H1 (cell line): Measurements from ENCODE around the gene IFT25. TPM values are rescaled to one million over a fixed set of nuclear protein-coding genes. Genes with fewer than 3 reads are reported as not detected.

Experiments
- SIN3A ChIP-seq, 2 experiments: IDR thresholded peaks in 1 of 2; conservative IDR thresholded peaks in 1 of 2; 2 replicates each; pipeline ENCODE4 v1.6.1; 2011 to 2012; ENCODE audit warnings: low read length in 2 of 2, improper control_type of control experiment in 1 of 2, low read depth in 1 of 2, mild to moderate bottlenecking in 1 of 2
- SP4 ChIP-seq: IDR thresholded peaks from 2 replicates; pipeline ENCODE4 v1.6.1; 2012; ENCODE audit warnings: low read length, inconsistent platforms
- polyA plus RNA-seq, 7 experiments: library from polyadenylated mRNA; depleted of rRNA in 3 of 7; stranded (reverse) in 5 of 7; unstranded in 2 of 7; fragments of >200 nt in 5 of 7; fragments of 200-250 nt in 2 of 7; gene quantifications; 1 replicate in 5 of 7; 2 replicates in 1 of 7; 4 replicates in 1 of 7; pipeline versions ENCODE4 v1.2.1 to v1.2.3, GENCODE V29; 2011 to 2013; ENCODE audit warnings: missing spikeins in 2 of 7, mixed read lengths in 2 of 7
- total RNA-seq: library from RNA; stranded (reverse); fragmentation: NEBNext Ultra II Directional; extraction: Animal tissue kit (Norgen Biotek cat#: 25700); gene quantifications from 2 replicates; pipeline ENCODE4 v1.2.1, GENCODE V29; 2021
- TF ChIP-seq, protein P1 (sequence below): fragments of 300-600 bp; sonication (generic); IDR thresholded peaks from 2 replicates; pipeline ENCODE4 v1.7.1; 2012; ENCODE audit warnings: low read length, moderate library complexity, mild to moderate bottlenecking, inconsistent platforms; ENCODE audit not compliant: insufficient replicate concordance

IFT25 gene
- total and polyA plus RNA-seq, 2 of the 8 experiments (the other 6 are each of a cell fraction or from before 2014, with no cell fraction given) = 15.0 to 36.3 TPM

DNA sequence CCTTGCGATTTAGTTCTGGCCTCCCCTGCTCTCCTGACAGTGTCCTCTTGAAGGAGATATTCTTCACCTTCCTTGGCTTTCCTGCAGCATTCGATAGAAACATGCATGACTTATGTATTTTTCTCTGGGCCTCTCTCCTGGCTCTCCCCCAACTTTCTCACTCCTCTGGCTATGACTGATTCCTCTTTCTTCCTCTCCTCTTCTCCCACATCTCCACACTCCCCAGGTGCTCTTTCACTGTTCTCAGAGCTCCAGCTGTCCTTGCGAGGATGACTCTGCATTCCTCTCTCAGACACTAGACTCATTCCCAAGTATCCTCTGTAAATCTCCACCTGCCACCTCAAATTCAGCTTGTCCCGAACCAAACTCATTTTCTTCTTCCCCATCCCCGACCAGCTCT, 18.6 kb upstream of the IFT25 start (continued):
- TF ChIP-seq, protein P1, sequence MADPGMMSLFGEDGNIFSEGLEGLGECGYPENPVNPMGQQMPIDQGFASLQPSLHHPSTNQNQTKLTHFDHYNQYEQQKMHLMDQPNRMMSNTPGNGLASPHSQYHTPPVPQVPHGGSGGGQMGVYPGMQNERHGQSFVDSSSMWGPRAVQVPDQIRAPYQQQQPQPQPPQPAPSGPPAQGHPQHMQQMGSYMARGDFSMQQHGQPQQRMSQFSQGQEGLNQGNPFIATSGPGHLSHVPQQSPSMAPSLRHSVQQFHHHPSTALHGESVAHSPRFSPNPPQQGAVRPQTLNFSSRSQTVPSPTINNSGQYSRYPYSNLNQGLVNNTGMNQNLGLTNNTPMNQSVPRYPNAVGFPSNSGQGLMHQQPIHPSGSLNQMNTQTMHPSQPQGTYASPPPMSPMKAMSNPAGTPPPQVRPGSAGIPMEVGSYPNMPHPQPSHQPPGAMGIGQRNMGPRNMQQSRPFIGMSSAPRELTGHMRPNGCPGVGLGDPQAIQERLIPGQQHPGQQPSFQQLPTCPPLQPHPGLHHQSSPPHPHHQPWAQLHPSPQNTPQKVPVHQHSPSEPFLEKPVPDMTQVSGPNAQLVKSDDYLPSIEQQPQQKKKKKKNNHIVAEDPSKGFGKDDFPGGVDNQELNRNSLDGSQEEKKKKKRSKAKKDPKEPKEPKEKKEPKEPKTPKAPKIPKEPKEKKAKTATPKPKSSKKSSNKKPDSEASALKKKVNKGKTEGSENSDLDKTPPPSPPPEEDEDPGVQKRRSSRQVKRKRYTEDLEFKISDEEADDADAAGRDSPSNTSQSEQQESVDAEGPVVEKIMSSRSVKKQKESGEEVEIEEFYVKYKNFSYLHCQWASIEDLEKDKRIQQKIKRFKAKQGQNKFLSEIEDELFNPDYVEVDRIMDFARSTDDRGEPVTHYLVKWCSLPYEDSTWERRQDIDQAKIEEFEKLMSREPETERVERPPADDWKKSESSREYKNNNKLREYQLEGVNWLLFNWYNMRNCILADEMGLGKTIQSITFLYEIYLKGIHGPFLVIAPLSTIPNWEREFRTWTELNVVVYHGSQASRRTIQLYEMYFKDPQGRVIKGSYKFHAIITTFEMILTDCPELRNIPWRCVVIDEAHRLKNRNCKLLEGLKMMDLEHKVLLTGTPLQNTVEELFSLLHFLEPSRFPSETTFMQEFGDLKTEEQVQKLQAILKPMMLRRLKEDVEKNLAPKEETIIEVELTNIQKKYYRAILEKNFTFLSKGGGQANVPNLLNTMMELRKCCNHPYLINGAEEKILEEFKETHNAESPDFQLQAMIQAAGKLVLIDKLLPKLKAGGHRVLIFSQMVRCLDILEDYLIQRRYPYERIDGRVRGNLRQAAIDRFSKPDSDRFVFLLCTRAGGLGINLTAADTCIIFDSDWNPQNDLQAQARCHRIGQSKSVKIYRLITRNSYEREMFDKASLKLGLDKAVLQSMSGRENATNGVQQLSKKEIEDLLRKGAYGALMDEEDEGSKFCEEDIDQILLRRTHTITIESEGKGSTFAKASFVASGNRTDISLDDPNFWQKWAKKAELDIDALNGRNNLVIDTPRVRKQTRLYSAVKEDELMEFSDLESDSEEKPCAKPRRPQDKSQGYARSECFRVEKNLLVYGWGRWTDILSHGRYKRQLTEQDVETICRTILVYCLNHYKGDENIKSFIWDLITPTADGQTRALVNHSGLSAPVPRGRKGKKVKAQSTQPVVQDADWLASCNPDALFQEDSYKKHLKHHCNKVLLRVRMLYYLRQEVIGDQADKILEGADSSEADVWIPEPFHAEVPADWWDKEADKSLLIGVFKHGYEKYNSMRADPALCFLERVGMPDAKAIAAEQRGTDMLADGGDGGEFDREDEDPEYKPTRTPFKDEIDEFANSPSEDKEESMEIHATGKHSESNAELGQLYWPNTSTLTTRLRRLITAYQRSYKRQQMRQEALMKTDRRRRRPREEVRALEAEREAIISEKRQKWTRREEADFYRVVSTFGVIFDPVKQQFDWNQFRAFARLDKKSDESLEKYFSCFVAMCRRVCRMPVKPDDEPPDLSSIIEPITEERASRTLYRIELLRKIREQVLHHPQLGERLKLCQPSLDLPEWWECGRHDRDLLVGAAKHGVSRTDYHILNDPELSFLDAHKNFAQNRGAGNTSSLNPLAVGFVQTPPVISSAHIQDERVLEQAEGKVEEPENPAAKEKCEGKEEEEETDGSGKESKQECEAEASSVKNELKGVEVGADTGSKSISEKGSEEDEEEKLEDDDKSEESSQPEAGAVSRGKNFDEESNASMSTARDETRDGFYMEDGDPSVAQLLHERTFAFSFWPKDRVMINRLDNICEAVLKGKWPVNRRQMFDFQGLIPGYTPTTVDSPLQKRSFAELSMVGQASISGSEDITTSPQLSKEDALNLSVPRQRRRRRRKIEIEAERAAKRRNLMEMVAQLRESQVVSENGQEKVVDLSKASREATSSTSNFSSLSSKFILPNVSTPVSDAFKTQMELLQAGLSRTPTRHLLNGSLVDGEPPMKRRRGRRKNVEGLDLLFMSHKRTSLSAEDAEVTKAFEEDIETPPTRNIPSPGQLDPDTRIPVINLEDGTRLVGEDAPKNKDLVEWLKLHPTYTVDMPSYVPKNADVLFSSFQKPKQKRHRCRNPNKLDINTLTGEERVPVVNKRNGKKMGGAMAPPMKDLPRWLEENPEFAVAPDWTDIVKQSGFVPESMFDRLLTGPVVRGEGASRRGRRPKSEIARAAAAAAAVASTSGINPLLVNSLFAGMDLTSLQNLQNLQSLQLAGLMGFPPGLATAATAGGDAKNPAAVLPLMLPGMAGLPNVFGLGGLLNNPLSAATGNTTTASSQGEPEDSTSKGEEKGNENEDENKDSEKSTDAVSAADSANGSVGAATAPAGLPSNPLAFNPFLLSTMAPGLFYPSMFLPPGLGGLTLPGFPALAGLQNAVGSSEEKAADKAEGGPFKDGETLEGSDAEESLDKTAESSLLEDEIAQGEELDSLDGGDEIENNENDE = no peak
- TF ChIP-seq SIN3A (conservative IDR thresholded peaks at IDR 0.05 in 1 of 2, IDR thresholded peaks at IDR 0.05 in 1 of 2; ENCODE audit: low read depth in 1 of 2, low read length in 2 of 2) = no peak
- TF ChIP-seq SP4 = no peak
